Measurements from ENCODE around the gene REV3L. TPM values are rescaled to one million over a fixed set of nuclear protein-coding genes. Genes with fewer than 3 reads are reported as not detected.

REV3L gene
- total and polyA plus RNA-seq, 2 donors (not counting 3 experiments of a cell fraction or from before 2014, with no cell fraction given): 6.0 to 22.7 TPM

- no peak for TF ChIP-seq POLR2A (IDR thresholded peaks at IDR 0.05; ENCODE audit: low read depth, low read length)
- TF ChIP-seq POLR2AphosphoS5 (IDR thresholded peaks at IDR 0.05; ENCODE audit: insufficient read depth, low read depth, low read length): no peak
- dilution Hi-C loops (cut with MboI; ENCODE audit: extremely low pct_ligation_motif_present, low sequenced_read_pairs): no loop called here
Observed at GRCh38 chr6:111469543-111469942, 13.5 kb downstream of the REV3L start.

GRCh38 chr6:111468329-111469012 lies 14.5 kb downstream of the REV3L start:
- dilution Hi-C loops (cut with MboI; ENCODE audit: extremely low pct_ligation_motif_present, low sequenced_read_pairs) (no loop called here), intact Hi-C loops (cut with micrococcal nuclease) (no loop called here)
- H3K4me3 ChIP-seq (replicated peaks in 1 of 3; ENCODE audit: insufficient read depth in 1 of 3, low read depth in 1 of 3, low read length in 3 of 3): no peak overlapping the region
- H3K4me2 ChIP-seq (ENCODE audit: insufficient read depth, low read length): peak overlapping the region; percentile 88
- peak overlapping the region; percentile 9 for H2AFZ ChIP-seq (ENCODE audit: low read depth, low read length)
- peak overlapping the region; percentile 9 for H3K9ac ChIP-seq (replicated peaks; ENCODE audit: extremely low read depth, insufficient read depth, low read length)
- no peak for FAIRE-seq
- H3K79me2 ChIP-seq (ENCODE audit: control insufficient read depth, insufficient read depth, low read length): peaks cover 28% of the 10 kb centered on the region
- no peaks in the 10 kb centered on the region for H3K9me1 ChIP-seq (replicated peaks; ENCODE audit: control insufficient read depth, extremely low read depth, insufficient read depth, low read length)
- no peaks in the 10 kb centered on the region for H3K27me3 ChIP-seq (ENCODE audit: control insufficient read depth in 2 of 2, insufficient read depth in 2 of 2, low read length in 2 of 2)
- ChIA-PET POLR2A (no interaction called here), CTCF (no interaction called here)
- peak overlapping the region; percentile 41 for H3K27ac ChIP-seq (ENCODE audit: insufficient read depth, low read depth, low read length)
- BruUV-seq (replicated peaks): no TSS peak
- no peaks in the 10 kb centered on the region for H3K9me3 ChIP-seq (replicated peaks; ENCODE audit: control insufficient read depth, insufficient read depth, low read length)
- H3K36me3 ChIP-seq (ENCODE audit: control insufficient read depth in 2 of 2, extremely low read depth in 1 of 2, insufficient read depth in 2 of 2, low read length in 2 of 2): no peaks in the 10 kb centered on the region
- H3K4me1 ChIP-seq (ENCODE audit: control insufficient read depth, extremely low read depth, insufficient read depth, low read length): peaks cover 25% of the 10 kb centered on the region
- TF ChIP-seq CTCF (IDR thresholded peaks at IDR 0.05; ENCODE audit: extremely low read depth in 1 of 2, insufficient read depth in 1 of 2, low read depth in 1 of 2, low read length in 2 of 2) (no peak), JUN (IDR thresholded peaks at IDR 0.05; ENCODE audit: borderline replicate concordance, insufficient read depth, insufficient read length, low read depth) (no peak), EZH2 (IDR thresholded peaks at IDR 0.05; ENCODE audit: borderline replicate concordance, low read depth, low read length, severe bottlenecking) (no peak), POLR2AphosphoS5 (IDR thresholded peaks at IDR 0.05; ENCODE audit: insufficient read depth, low read depth, low read length) (no peak), POLR2A (IDR thresholded peaks at IDR 0.05; ENCODE audit: low read depth, low read length) (no peak), FOS (IDR thresholded peaks at IDR 0.05; ENCODE audit: borderline replicate concordance, insufficient read depth, low read length) (no peak), MAX (IDR thresholded peaks at IDR 0.05; ENCODE audit: insufficient read depth, insufficient read length) (no peak), GATA2 (IDR thresholded peaks at IDR 0.05; ENCODE audit: insufficient read depth, insufficient read length, low read depth, low read length) (no peak), MYC (IDR thresholded peaks at IDR 0.05; ENCODE audit: low read depth, low read length) (no peak)
- peak; percentile 72 for DNase-seq (ENCODE audit: low read depth, low spot score)
- no peaks in the 10 kb centered on the region for H4K20me1 ChIP-seq (replicated peaks; ENCODE audit: control insufficient read depth, extremely low read depth, insufficient read depth, low read length)

More at GRCh38 chr6:111469543-111469942, 13.5 kb downstream of the REV3L start:
- Histone ChIP-seq H3K36me3 (ENCODE audit: control insufficient read depth in 2 of 2, extremely low read depth in 1 of 2, insufficient read depth in 2 of 2, low read length in 2 of 2) (no peaks in the 10 kb centered on the region), H2AFZ (ENCODE audit: low read depth, low read length) (no peak overlapping the region), H3K9me1 (replicated peaks; ENCODE audit: control insufficient read depth, extremely low read depth, insufficient read depth, low read length) (no peaks in the 10 kb centered on the region), H3K27me3 (ENCODE audit: control insufficient read depth in 2 of 2, insufficient read depth in 2 of 2, low read length in 2 of 2) (no peaks in the 10 kb centered on the region), H3K4me2 (ENCODE audit: insufficient read depth, low read length) (no peak overlapping the region), H4K20me1 (replicated peaks; ENCODE audit: control insufficient read depth, extremely low read depth, insufficient read depth, low read length) (no peaks in the 10 kb centered on the region), H3K27ac (ENCODE audit: insufficient read depth, low read depth, low read length) (no peak overlapping the region), H3K4me1 (ENCODE audit: control insufficient read depth, extremely low read depth, insufficient read depth, low read length) (peaks cover 20% of the 10 kb centered on the region), H3K9me3 (replicated peaks; ENCODE audit: control insufficient read depth, insufficient read depth, low read length) (no peaks in the 10 kb centered on the region), H3K4me3 (replicated peaks in 1 of 3; ENCODE audit: insufficient read depth in 1 of 3, low read depth in 1 of 3, low read length in 3 of 3) (no peak overlapping the region), H3K79me2 (ENCODE audit: control insufficient read depth, insufficient read depth, low read length) (peaks cover 36% of the 10 kb centered on the region), H3K9ac (replicated peaks; ENCODE audit: extremely low read depth, insufficient read depth, low read length) (no peak overlapping the region)
- ChIA-PET CTCF (interaction anchor here (0.8 kb wide), 1 partner anchor 9 kb away, joined by 5 read pairs; no protein-coding TSS in a partner anchor), POLR2A (no interaction called here)
- DNase-seq (ENCODE audit: low read depth, low spot score) (no peak), FAIRE-seq (no peak)
- no TSS peak for BruUV-seq (replicated peaks)
- intact Hi-C loops (cut with micrococcal nuclease): no loop called here

Measured in endothelial cell of umbilical vein (primary cell).